SK-N-SH (cell line): Measurements from ENCODE around the gene MBP. TPM values are rescaled to one million over a fixed set of nuclear protein-coding genes. Genes with fewer than 3 reads are reported as not detected.

Source experiments
- CTCF ChIA-PET: fragments of 300-600, 350-600 bp; formaldehyde crosslinking; extraction: SDS; loops from one replicate; lab custom pipeline; 2021; lab: Yijun Ruan, JAX
- POLR2A ChIA-PET: fragments of 350-600 bp; sonication (Branson Sonifier 250); formaldehyde crosslinking; extraction: SDS; loops from one replicate; lab custom pipeline; 2020; ENCODE audit warnings: antibody characterized with exemption, inconsistent platforms; lab: Yijun Ruan, JAX
- DNase-seq: peaks from one replicate; pipeline ENCODE4 v3.0.0; 2012
- H2AFZ ChIP-seq: fragments of 200-600 bp; sonication (generic); 2 replicates; pipeline ENCODE4 v1.8.1; 2016; ENCODE audit warnings: antibody characterized with exemption, mild to moderate bottlenecking, low read depth
- H3F3A ChIP-seq: fragments of 200-600 bp; sonication (generic); replicated peaks from 2 replicates; pipeline ENCODE3; 2016; ENCODE audit warnings: antibody characterized with exemption, mild to moderate bottlenecking; ENCODE audit not compliant: insufficient read depth
- H3K27ac ChIP-seq, 2 experiments: fragments of 200-500 bp in 1 of 2; fragments of 200-600 bp in 1 of 2; sonication (Bioruptor generic) in 1 of 2; sonication (generic), shearing (Covaris generic) in 1 of 2; 2 replicates each; pipeline versions ENCODE4 v1.5.1 to v1.6.1; 2014 to 2016; ENCODE audit warnings: low read depth in 2 of 2, inconsistent platforms in 1 of 2, low read length in 1 of 2, mild to moderate bottlenecking in 1 of 2, mixed read lengths in 1 of 2
- H3K27me3 ChIP-seq: fragments of 200-600 bp; sonication (generic), shearing (Covaris generic); 2 replicates; pipeline ENCODE4 v1.6.1; 2016; ENCODE audit warnings: mixed run types; ENCODE audit not compliant: insufficient read depth
- H3K36me3 ChIP-seq, 2 experiments: fragments of 200-500 bp in 1 of 2; fragments of 200-600 bp in 1 of 2; sonication (Bioruptor generic) in 1 of 2; sonication (generic) in 1 of 2; replicated peaks in 1 of 2; 2 replicates each; pipeline versions ENCODE3 to v1.5.1; 2014 to 2016; ENCODE audit warnings: low read length in 1 of 2, mild to moderate bottlenecking in 1 of 2; ENCODE audit not compliant: insufficient read depth in 2 of 2, control insufficient read depth in 1 of 2
- H3K4me1 ChIP-seq, 2 experiments: fragments of 200-500 bp in 1 of 2; fragments of 200-600 bp in 1 of 2; sonication (Bioruptor generic) in 1 of 2; sonication (generic), shearing (Covaris generic) in 1 of 2; 2 replicates each; pipeline versions ENCODE4 v1.5.1 to v1.6.1; 2014 to 2016; ENCODE audit warnings: low read depth in 1 of 2, low read length in 1 of 2, mixed run types in 1 of 2; ENCODE audit not compliant: insufficient read depth in 2 of 2, control insufficient read depth in 1 of 2
- H3K4me2 ChIP-seq: fragments of 200-600 bp; sonication (generic), shearing (Covaris generic); 2 replicates; pipeline ENCODE4 v1.6.1; 2017; ENCODE audit warnings: mixed run types
- H3K4me3 ChIP-seq, 2 experiments: fragments of 200-500 bp in 1 of 2; fragments of 200-600 bp in 1 of 2; sonication (Bioruptor generic) in 1 of 2; sonication (generic), shearing (Covaris generic) in 1 of 2; 2 replicates each; pipeline versions ENCODE4 v1.5.1 to v1.8.1; 2014 to 2016; ENCODE audit warnings: low read depth in 2 of 2, inconsistent platforms in 1 of 2, low read length in 1 of 2, mild to moderate bottlenecking in 1 of 2, mixed read lengths in 1 of 2, moderate library complexity in 1 of 2
- H3K79me2 ChIP-seq: fragments of 200-600 bp; sonication (generic); 2 replicates; pipeline ENCODE4 v1.8.1; 2017; ENCODE audit warnings: mild to moderate bottlenecking; ENCODE audit not compliant: insufficient read depth
- H3K9ac ChIP-seq: fragments of 200-600 bp; sonication (generic); 2 replicates; pipeline ENCODE4 v1.6.1; 2017; ENCODE audit warnings: mixed run types
- H3K9me2 ChIP-seq: fragments of 200-600 bp; sonication (generic); 2 replicates; pipeline ENCODE4 v1.6.1; 2017; ENCODE audit warnings: mixed run types
- H3K9me3 ChIP-seq: fragments of 200-600 bp; sonication (generic); 2 replicates; pipeline ENCODE4 v1.6.1; 2017; ENCODE audit warnings: mixed run types, mild to moderate bottlenecking, moderate library complexity
- H4K20me1 ChIP-seq: fragments of 200-600 bp; sonication (generic); 2 replicates; pipeline ENCODE4 v1.6.1; 2017; ENCODE audit warnings: mild to moderate bottlenecking, mixed run types; ENCODE audit not compliant: insufficient read depth
- CHD2 ChIP-seq: fragments of 150-350 bp; IDR thresholded peaks from 2 replicates; pipeline ENCODE4 v1.6.1; 2018; ENCODE audit warnings: low read length; ENCODE audit not compliant: partially characterized antibody
- CTCF ChIP-seq: fragments of 200-600 bp; sonication (generic); IDR thresholded peaks from 2 replicates; pipeline ENCODE4 v1.6.1; 2017; ENCODE audit warnings: antibody characterized with exemption, mild to moderate bottlenecking, moderate library complexity
- ELF1 ChIP-seq: IDR thresholded peaks from 2 replicates; pipeline ENCODE4 v1.4.0; 2012
- EP300 ChIP-seq, 2 experiments: IDR thresholded peaks; 2 replicates each; pipeline versions ENCODE4 v1.4.0 to v1.6.1; 2012; ENCODE audit warnings: borderline replicate concordance in 1 of 2, low read depth in 1 of 2, low read length in 1 of 2
- EZH2phosphoT487 ChIP-seq: fragments of 200-600 bp; sonication (generic); IDR thresholded peaks from 2 replicates; pipeline ENCODE4 v1.6.1; 2017; ENCODE audit warnings: low read depth, mixed run types, mild to moderate bottlenecking, antibody characterized with exemption, moderate library complexity, borderline replicate concordance
- FOSL2 ChIP-seq: IDR thresholded peaks from 2 replicates; pipeline ENCODE4 v1.4.0; 2012; ENCODE audit warnings: low read depth, mild to moderate bottlenecking, moderate library complexity, borderline replicate concordance
- FOXM1 ChIP-seq: IDR thresholded peaks from 2 replicates; pipeline ENCODE4 v1.4.0; 2012; ENCODE audit warnings: low read depth, mild to moderate bottlenecking
- GATA2 ChIP-seq: sonication (generic); formaldehyde crosslinking; IDR thresholded peaks from 2 replicates; pipeline ENCODE4 v1.5.0; 2020; ENCODE audit warnings: mild to moderate bottlenecking, missing genetic modification reagents
- JUND ChIP-seq: IDR thresholded peaks from 2 replicates; pipeline ENCODE4 v1.4.0; 2012
- MAX ChIP-seq: IDR thresholded peaks from 2 replicates; pipeline ENCODE4 v1.4.0; 2012; ENCODE audit warnings: low read depth
- MXI1 ChIP-seq: IDR thresholded peaks from 2 replicates; pipeline ENCODE4 v1.6.1; 2012; ENCODE audit warnings: mild to moderate bottlenecking, low read depth, low read length, improper control_type of control experiment
- NFIC ChIP-seq: IDR thresholded peaks from 2 replicates; pipeline ENCODE4 v1.4.0; 2012; ENCODE audit warnings: borderline replicate concordance
- PBX3 ChIP-seq: IDR thresholded peaks from 2 replicates; pipeline ENCODE4; 2012
- POLR2AphosphoS5 ChIP-seq: IDR thresholded peaks from 2 replicates; pipeline ENCODE4 v1.6.1; 2012; ENCODE audit warnings: low read depth, low read length
- RCOR1 ChIP-seq: fragments of 150-350 bp; IDR thresholded peaks from 2 replicates; pipeline ENCODE4 v1.6.1; 2017; ENCODE audit warnings: antibody characterized with exemption, low read length
- SIN3A ChIP-seq: IDR thresholded peaks from 2 replicates; pipeline ENCODE4 v1.6.1; 2012; ENCODE audit warnings: low read depth, mild to moderate bottlenecking, low read length, moderate library complexity, borderline replicate concordance
- SMC3 ChIP-seq: IDR thresholded peaks from 2 replicates; pipeline ENCODE4 v1.6.1; 2012; ENCODE audit warnings: low read depth, low read length, improper control_type of control experiment
- TAF1 ChIP-seq: IDR thresholded peaks from 2 replicates; pipeline ENCODE4 v1.6.1; 2012; ENCODE audit warnings: low read depth, mild to moderate bottlenecking, low read length, moderate library complexity, borderline replicate concordance
- TCF12 ChIP-seq: IDR thresholded peaks from 2 replicates; pipeline ENCODE4 v1.4.0; 2012
- TEAD4 ChIP-seq: IDR thresholded peaks from 2 replicates; pipeline ENCODE4 v1.4.0; 2012; ENCODE audit warnings: mild to moderate bottlenecking, borderline replicate concordance; ENCODE audit not compliant: insufficient read depth
- USF1 ChIP-seq: IDR thresholded peaks from 2 replicates; pipeline ENCODE4 v1.4.0; 2012; ENCODE audit warnings: low read depth, borderline replicate concordance
- WGBS: methylation state at CpG from one replicate; pipeline ENCODE4 v1.1.6; 2017; ENCODE audit warnings: low lambda C conversion rate; 5-methylcytosine and 5-hydroxymethylcytosine counted together
- polyA plus RNA-seq, 3 experiments: library from polyadenylated mRNA; depleted of rRNA; stranded (reverse); fragments of >200 nt; gene quantifications; 2 replicates each; pipeline ENCODE4 v1.2.3, GENCODE V29; 2012

Gene MBP
- polyA plus RNA-seq, 1 of the 3 experiments (the other 2 are of a cell fraction): 1.6 TPM

GRCh38 chr18:76955524-76956170 lies 176.9 kb downstream of the MBP start:
- Histone ChIP-seq H3K4me2 (no peak overlapping the region), H3K9ac (no peak overlapping the region), H3K27ac (no peak overlapping the region), H2AFZ (no peak overlapping the region), H3K4me1 (peaks cover 0 to 25% of the 10 kb centered on the region in 2 experiments; a peak in 2 of 4 replicates), H3K79me2 (no peaks in the 10 kb centered on the region), H3K4me3 (no peak overlapping the region), H3K9me2 (no peaks in the 10 kb centered on the region), H3F3A (no peaks in the 10 kb centered on the region), H3K36me3 (peaks cover 9 to 48% of the 10 kb centered on the region in 2 experiments), H4K20me1 (no peaks in the 10 kb centered on the region), H3K27me3 (no peaks in the 10 kb centered on the region), H3K9me3 (no peaks in the 10 kb centered on the region)
- no peak for DNase-seq
- WGBS: 94% methylated on average over 10 of the region's 28 CpGs
- ChIA-PET POLR2A (no interaction called here), CTCF (interaction anchor here (1.3 kb wide), 1 partner anchor 34 kb away, joined by 6 read pairs; no protein-coding TSS in a partner anchor)
- TF ChIP-seq MXI1 (no peak), ELF1 (no peak), SMC3 (no peak), TEAD4 (no peak), USF1 (no peak), SIN3A (no peak)

GRCh38 chr18:76953583-76954233 lies 178.9 kb downstream of the MBP start:
- POLR2A ChIA-PET: no interaction called here
- Histone ChIP-seq H2AFZ (no peak overlapping the region), H3K4me3 (no peak overlapping the region), H3K9me2 (no peaks in the 10 kb centered on the region), H3K27me3 (no peaks in the 10 kb centered on the region), H4K20me1 (no peaks in the 10 kb centered on the region), H3K4me1 (peaks cover 0 to 18% of the 10 kb centered on the region in 2 experiments; a peak in 2 of 4 replicates), H3K4me2 (no peak overlapping the region)
- CTCF ChIA-PET: interaction anchor here (1.0 to 2.2 kb wide), 2 partner anchors 30 to 46 kb away, joined by 3 to 17 read pairs; no protein-coding TSS in a partner anchor
- TF ChIP-seq EZH2phosphoT487 (no peak), SMC3 (no peak), EP300 (IDR thresholded peaks at IDR 0.05; ENCODE audit: borderline replicate concordance in 1 of 2, low read depth in 1 of 2, low read length in 1 of 2) (no peak), USF1 (no peak), RCOR1 (no peak), TCF12 (no peak), PBX3 (no peak), CTCF (no peak), TAF1 (no peak), GATA2 (CRISPR knock-in tag) (no peak), POLR2AphosphoS5 (no peak), CHD2 (no peak), FOXM1 (no peak), ELF1 (no peak), JUND (no peak), NFIC (no peak), MXI1 (no peak), MAX (no peak), FOSL2 (no peak)
- TF ChIP-seq, all 33 proteins: peak for 0
- H3K27ac ChIP-seq: no peak overlapping the region
- no peak overlapping the region for H3K9ac ChIP-seq
- H3K9me3 ChIP-seq: no peaks in the 10 kb centered on the region
- no peaks in the 10 kb centered on the region for H3F3A ChIP-seq
- peaks cover 14 to 37% of the 10 kb centered on the region in 2 experiments for H3K36me3 ChIP-seq
- no peaks in the 10 kb centered on the region for H3K79me2 ChIP-seq
- DNase-seq: peak; percentile 45
- 91% methylated on average over 11 of the region's 12 CpGs for WGBS
